Esophagus squamous epithelium (tissue), 4 donors: Measurements from ENCODE around the gene CALCR.

Experiments used
- POLR2A ChIP-seq, 4 donors: fragments of 450-650 bp; IDR thresholded peaks; one replicate each; pipeline ENCODE4 v1.6.1; 2017; ENCODE audit warnings: antibody characterized with exemption in 4 of 4, mild to moderate bottlenecking in 4 of 4, moderate library complexity in 3 of 4
- TF ChIP-seq, protein P1 (sequence below), 6 experiments: fragments of 450-650 bp in 4 of 6; fragments of 200-600 bp in 2 of 6; sonication (generic) in 2 of 6; IDR thresholded peaks; one replicate each; pipeline ENCODE4 v1.5.1; 2016 to 2019; ENCODE audit warnings: antibody characterized with exemption in 6 of 6, mild to moderate bottlenecking in 4 of 6, moderate library complexity in 4 of 6

DNA sequence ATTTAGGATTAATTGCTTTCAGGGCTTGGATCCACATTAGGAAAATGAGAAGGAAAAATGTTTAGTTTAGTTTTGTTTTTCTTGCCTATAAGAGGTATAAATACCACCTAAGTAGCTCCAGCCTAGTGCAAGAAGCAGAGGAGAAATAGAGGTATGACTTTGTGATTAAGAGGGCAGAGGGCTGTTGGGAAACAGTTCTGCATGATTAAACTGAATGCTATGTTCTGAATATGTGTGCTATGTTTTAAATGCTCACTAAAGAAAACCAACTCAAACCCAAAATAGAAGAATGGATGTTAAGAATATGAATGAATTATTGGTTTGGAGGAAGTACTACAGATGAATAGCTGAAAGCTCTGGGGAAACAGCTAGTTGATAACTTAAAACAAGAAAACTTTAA, 7.6 kb downstream of the CALCR start:
- TF ChIP-seq, protein P1, sequence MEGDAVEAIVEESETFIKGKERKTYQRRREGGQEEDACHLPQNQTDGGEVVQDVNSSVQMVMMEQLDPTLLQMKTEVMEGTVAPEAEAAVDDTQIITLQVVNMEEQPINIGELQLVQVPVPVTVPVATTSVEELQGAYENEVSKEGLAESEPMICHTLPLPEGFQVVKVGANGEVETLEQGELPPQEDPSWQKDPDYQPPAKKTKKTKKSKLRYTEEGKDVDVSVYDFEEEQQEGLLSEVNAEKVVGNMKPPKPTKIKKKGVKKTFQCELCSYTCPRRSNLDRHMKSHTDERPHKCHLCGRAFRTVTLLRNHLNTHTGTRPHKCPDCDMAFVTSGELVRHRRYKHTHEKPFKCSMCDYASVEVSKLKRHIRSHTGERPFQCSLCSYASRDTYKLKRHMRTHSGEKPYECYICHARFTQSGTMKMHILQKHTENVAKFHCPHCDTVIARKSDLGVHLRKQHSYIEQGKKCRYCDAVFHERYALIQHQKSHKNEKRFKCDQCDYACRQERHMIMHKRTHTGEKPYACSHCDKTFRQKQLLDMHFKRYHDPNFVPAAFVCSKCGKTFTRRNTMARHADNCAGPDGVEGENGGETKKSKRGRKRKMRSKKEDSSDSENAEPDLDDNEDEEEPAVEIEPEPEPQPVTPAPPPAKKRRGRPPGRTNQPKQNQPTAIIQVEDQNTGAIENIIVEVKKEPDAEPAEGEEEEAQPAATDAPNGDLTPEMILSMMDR (IDR thresholded peaks at IDR 0.05): no peak
- TF ChIP-seq POLR2A (IDR thresholded peaks at IDR 0.05): no peak
